Activated CD4-positive, CD25-positive, alpha-beta regulatory T cell (primary cell): Measurements from ENCODE around the gene KIAA1210.
"Not testable (repeated sequence)": the region's sequence is repeated elsewhere in the genome, so short reads cannot be mapped to it uniquely, and the experiment has no call there.

Source experiments
- DNase-seq, 4 experiments: peaks; one replicate each; lab custom pipeline; 2025; lab: John Stamatoyannopoulos, UW

The KIAA1210 gene

DNA sequence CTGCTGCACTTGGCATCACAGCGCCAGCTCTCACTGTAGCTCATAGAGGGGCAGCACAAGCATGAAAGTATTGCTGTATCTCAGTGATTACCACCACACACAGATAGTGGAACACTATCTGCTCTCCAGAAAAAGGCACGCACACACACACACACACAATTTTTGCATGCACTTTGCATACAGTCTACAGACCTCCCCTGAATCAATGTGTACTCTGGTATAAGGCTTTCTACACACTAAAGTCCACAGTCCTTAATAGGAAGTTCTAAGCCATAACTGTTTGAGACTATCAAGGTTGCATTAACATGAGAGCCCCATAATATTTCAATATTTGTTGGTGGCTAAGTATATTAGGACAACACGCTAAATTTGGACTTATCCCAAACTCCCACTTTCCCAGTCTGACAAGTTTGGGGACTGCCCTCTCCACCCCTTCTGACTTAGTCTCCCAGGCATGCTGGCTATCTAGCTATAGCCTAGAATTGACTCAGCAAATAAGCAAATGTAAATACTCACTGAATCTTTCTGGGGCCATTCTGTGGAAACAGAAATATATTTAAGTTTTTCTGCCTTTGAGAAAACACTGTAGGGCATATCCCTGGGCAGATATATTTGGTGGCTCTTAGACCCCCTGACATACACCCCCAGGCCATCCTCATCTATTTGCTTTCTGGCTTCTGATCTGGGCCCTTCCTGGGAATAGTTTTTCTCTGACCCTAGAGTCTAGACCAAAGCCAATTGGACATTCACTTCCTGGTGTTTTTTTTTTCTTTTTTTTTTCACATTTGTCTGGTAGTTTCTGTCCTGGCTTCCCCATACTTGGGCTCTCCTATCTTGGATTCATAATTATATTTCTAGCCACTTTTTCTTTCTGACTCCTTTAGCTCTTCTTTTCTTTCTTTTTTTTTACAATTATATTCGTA is 91.2 kb downstream of the KIAA1210 start:
- no peak for DNase-seq

DNA sequence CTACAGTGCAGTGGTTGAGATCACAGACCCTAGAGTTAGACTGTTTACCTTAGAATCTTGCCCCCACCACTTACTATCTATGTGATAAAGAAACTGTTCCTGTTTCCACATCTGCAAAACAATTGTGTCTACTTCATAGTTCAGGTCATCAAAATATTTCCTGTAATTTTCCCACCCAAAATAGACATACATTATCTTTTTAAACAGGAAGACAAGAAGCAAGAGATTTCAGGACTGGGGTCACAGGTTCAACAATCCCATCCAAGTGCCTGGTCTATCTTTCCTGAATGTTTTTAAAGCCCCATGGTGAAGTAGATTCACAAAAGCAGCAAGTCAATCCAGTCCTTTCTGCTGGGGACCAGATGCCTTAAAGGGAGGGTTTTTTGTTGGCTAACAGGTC is 96.6 kb downstream of the KIAA1210 start:
- DNase-seq = no peak

DNA sequence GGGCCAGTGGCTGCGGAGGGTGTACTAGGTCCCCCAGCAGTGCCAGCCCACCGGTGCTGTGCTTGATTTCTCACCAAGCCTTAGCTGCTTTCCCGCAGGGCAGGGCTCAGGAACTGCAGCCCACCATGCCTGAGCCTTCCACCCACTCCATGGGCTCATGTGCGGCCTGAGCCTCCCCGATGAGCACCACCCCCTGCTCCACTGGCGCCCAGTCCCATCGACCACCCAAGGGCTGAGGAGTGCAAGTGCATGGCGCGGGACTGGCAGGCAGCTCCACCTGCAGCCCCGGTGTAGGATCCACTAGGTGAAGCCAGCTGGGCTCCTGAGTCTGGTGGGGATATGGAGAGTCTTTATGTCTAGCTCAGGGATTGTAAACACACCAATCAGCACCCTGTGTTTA is 98.0 kb downstream of the KIAA1210 start:
- DNase-seq = not testable (repeated sequence)

DNA sequence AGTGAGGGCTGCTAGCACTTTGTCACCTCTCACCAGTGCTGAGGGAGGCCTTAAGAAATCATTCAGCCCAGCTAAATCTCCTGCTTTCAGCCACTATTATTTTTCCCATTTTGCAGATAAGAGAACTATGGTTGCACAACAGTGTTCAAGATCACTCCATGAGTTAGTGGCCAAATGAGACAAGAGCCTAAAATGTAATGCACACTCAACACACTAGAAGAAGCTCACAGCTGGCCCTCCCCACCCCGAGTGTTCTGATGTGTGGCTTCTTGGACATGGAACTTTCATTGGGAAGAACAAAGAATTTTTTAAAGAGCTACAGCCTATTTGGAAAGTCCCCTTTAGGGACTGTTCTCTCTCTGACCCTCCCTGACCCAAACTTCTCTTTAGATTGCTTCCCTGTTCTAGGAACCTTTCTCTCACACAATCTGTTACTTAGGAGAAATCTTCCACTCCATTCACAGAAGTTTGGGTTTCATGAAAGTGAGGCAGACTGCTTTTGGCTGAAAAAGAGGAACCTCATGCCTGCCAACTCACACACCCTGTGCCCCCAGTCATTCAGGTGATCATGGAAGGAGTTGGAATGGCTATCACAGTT is 98.8 kb downstream of the KIAA1210 start:
- no peak for DNase-seq
